ENCODE results near the gene MAD1L1. TPM values are rescaled to one million over a fixed set of nuclear protein-coding genes. Genes with fewer than 3 reads are reported as not detected.

MAD1L1 gene
- total and polyA plus RNA-seq, 2 donors (not counting 1 experiment from before 2014, with no cell fraction given): 9.8 to 29.4 TPM

DNA sequence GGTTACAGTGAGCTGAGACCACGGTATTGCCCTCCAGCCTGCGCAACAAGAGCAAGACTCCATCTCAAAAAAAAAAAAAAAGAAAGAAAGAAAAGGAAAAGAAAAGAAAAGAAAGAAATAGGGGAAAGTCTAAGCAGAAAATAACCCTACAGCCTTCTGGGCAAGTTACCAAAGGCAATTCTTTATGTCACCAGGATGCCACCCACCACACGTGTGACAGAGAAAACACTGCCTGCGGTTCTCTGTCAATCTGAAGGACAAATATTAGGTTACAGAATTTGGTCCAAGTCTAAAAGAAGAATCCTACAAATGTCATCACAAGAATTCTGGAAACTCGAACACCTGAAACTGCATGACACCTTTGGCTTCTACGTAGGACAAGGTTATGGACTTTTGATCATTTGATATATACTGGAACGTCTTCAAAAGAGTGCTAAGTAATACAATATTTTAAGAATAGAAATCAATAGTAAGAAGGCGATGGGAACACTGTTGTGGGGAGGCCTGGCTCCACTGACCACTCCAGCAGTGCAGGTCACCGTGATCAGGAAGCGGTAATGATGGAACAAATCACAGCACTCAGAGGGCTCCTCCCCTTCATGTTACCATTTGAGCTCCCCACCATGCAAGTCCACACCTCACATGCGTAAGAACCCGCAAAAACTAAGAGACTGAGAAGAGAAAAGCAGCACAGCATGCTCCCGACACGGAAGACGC lies 75.8 kb downstream of the MAD1L1 start:
- no peaks in the 10 kb centered on the region for H3K36me3 ChIP-seq (ENCODE audit: control insufficient read depth, insufficient read depth, low read length)
- H3K4me1 ChIP-seq (ENCODE audit: control insufficient read depth, extremely low read depth, insufficient read depth, low read length): peaks cover 11% of the 10 kb centered on the region
- peak overlapping the region; percentile 59 for H3K4me2 ChIP-seq (ENCODE audit: extremely low read depth, insufficient read depth, low read length)
- TF ChIP-seq, protein P1, sequence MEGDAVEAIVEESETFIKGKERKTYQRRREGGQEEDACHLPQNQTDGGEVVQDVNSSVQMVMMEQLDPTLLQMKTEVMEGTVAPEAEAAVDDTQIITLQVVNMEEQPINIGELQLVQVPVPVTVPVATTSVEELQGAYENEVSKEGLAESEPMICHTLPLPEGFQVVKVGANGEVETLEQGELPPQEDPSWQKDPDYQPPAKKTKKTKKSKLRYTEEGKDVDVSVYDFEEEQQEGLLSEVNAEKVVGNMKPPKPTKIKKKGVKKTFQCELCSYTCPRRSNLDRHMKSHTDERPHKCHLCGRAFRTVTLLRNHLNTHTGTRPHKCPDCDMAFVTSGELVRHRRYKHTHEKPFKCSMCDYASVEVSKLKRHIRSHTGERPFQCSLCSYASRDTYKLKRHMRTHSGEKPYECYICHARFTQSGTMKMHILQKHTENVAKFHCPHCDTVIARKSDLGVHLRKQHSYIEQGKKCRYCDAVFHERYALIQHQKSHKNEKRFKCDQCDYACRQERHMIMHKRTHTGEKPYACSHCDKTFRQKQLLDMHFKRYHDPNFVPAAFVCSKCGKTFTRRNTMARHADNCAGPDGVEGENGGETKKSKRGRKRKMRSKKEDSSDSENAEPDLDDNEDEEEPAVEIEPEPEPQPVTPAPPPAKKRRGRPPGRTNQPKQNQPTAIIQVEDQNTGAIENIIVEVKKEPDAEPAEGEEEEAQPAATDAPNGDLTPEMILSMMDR (conservative IDR thresholded peaks at IDR 0.05 in 1 of 2, IDR thresholded peaks at IDR 0.05 in 1 of 2; ENCODE audit: low read depth in 1 of 2, low read length in 2 of 2): no peak
- no peak for TF ChIP-seq EZH2 (IDR thresholded peaks at IDR 0.05; ENCODE audit: low read length, missing control alignments)
- H3K9me3 ChIP-seq (ENCODE audit: control insufficient read depth, insufficient read depth, low read depth, low read length): no peaks in the 10 kb centered on the region
- peak overlapping the region; percentile 14 for H3K9ac ChIP-seq (ENCODE audit: insufficient read depth, low read length)
- H3K4me3 ChIP-seq (replicated peaks in 1 of 4; ENCODE audit: control extremely low read depth in 1 of 4, insufficient read depth in 1 of 4, low read depth in 3 of 4, low read length in 4 of 4): no peak overlapping the region
- no peaks in the 10 kb centered on the region for H3K27me3 ChIP-seq (ENCODE audit: control insufficient read depth, insufficient read depth, low read length)
- H3K27ac ChIP-seq (ENCODE audit: insufficient read depth, low read length): peak overlapping the region; percentile 43
- H3K79me2 ChIP-seq (ENCODE audit: control insufficient read depth, insufficient read depth, low read length): no peaks in the 10 kb centered on the region
- no peak overlapping the region for H2AFZ ChIP-seq (ENCODE audit: low read length)
- H4K20me1 ChIP-seq (ENCODE audit: control insufficient read depth, extremely low read depth, insufficient read depth, low read length): no peaks in the 10 kb centered on the region
- DNase-seq (ENCODE audit: low read depth in 2 of 2): no peak

DNA sequence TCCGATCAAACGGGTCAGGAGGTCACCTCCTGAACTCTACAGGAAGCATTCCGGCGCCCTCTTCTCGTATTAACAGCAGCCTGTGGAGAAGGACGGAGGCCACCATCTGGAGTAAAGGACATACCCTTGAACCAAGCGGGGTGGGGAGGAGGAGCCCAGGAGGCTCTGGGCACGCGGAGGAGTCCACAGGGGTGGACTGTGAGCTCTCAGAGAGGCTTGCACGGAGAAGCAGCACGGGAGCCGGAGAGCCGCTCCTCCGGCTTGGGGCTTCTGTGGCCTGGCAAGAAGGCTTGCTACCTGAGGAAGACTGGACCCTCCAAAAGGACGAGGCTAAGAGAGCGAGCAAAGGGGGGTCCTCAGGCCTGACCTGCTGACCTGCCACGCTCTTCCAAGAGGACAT lies 77.9 kb downstream of the MAD1L1 start:
- Histone ChIP-seq H3K27ac (ENCODE audit: insufficient read depth, low read length) (no peak overlapping the region), H4K20me1 (ENCODE audit: control insufficient read depth, extremely low read depth, insufficient read depth, low read length) (no peaks in the 10 kb centered on the region)
- TF ChIP-seq EZH2 (IDR thresholded peaks at IDR 0.05; ENCODE audit: low read length, missing control alignments): no peak
- TF ChIP-seq, protein P1 (conservative IDR thresholded peaks at IDR 0.05 in 1 of 2, IDR thresholded peaks at IDR 0.05 in 1 of 2; ENCODE audit: low read depth in 1 of 2, low read length in 2 of 2): no peak

DNA sequence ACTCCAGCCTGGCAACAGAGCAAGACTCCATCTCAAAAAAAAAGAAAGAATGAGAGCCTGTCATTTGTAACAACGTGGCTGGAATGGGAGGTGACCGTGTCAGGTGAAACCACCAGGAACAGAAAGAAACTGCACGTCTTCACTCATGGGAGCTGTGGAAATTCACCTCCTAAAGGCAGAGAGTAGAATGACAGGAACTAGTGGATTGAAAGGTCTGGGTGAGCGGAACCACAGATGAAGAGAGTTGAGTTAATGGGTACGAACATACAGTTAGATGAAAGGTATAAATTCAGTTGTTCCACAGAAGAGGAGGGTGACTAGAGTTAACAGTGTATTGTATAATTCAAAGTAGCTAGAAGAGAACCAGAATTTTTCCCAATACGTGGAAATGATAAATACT lies 78.6 kb downstream of the MAD1L1 start:
- Histone ChIP-seq H3K4me2 (ENCODE audit: extremely low read depth, insufficient read depth, low read length) (no peak overlapping the region), H3K9me3 (ENCODE audit: control insufficient read depth, insufficient read depth, low read depth, low read length) (no peaks in the 10 kb centered on the region), H4K20me1 (ENCODE audit: control insufficient read depth, extremely low read depth, insufficient read depth, low read length) (no peaks in the 10 kb centered on the region), H3K4me3 (replicated peaks in 1 of 4; ENCODE audit: control extremely low read depth in 1 of 4, insufficient read depth in 1 of 4, low read depth in 3 of 4, low read length in 4 of 4) (no peak overlapping the region), H3K9ac (ENCODE audit: insufficient read depth, low read length) (no peak overlapping the region), H3K27me3 (ENCODE audit: control insufficient read depth, insufficient read depth, low read length) (no peaks in the 10 kb centered on the region), H3K27ac (ENCODE audit: insufficient read depth, low read length) (no peak overlapping the region), H2AFZ (ENCODE audit: low read length) (no peak overlapping the region), H3K79me2 (ENCODE audit: control insufficient read depth, insufficient read depth, low read length) (no peaks in the 10 kb centered on the region), H3K36me3 (ENCODE audit: control insufficient read depth, insufficient read depth, low read length) (no peaks in the 10 kb centered on the region), H3K4me1 (ENCODE audit: control insufficient read depth, extremely low read depth, insufficient read depth, low read length) (peaks cover 11% of the 10 kb centered on the region)
- DNase-seq (ENCODE audit: low read depth in 2 of 2): no peak
- TF ChIP-seq, protein P1 (conservative IDR thresholded peaks at IDR 0.05 in 1 of 2, IDR thresholded peaks at IDR 0.05 in 1 of 2; ENCODE audit: low read depth in 1 of 2, low read length in 2 of 2): no peak
- no peak for TF ChIP-seq EZH2 (IDR thresholded peaks at IDR 0.05; ENCODE audit: low read length, missing control alignments)

More for the DNA sequence above, 77.9 kb downstream of the MAD1L1 start:
- H3K4me3 ChIP-seq (replicated peaks in 1 of 4; ENCODE audit: control extremely low read depth in 1 of 4, insufficient read depth in 1 of 4, low read depth in 3 of 4, low read length in 4 of 4): no peak overlapping the region
- H3K36me3 ChIP-seq (ENCODE audit: control insufficient read depth, insufficient read depth, low read length): no peaks in the 10 kb centered on the region
- peaks cover 11% of the 10 kb centered on the region for H3K4me1 ChIP-seq (ENCODE audit: control insufficient read depth, extremely low read depth, insufficient read depth, low read length)
- H3K9ac ChIP-seq (ENCODE audit: insufficient read depth, low read length): no peak overlapping the region
- no peak overlapping the region for H2AFZ ChIP-seq (ENCODE audit: low read length)
- H3K27me3 ChIP-seq (ENCODE audit: control insufficient read depth, insufficient read depth, low read length): no peaks in the 10 kb centered on the region
- DNase-seq (ENCODE audit: low read depth in 2 of 2): no peak
- no peaks in the 10 kb centered on the region for H3K9me3 ChIP-seq (ENCODE audit: control insufficient read depth, insufficient read depth, low read depth, low read length)
- no peaks in the 10 kb centered on the region for H3K79me2 ChIP-seq (ENCODE audit: control insufficient read depth, insufficient read depth, low read length)
- no peak overlapping the region for H3K4me2 ChIP-seq (ENCODE audit: extremely low read depth, insufficient read depth, low read length)

Data from fibroblast of lung (primary cell).